Neural cell (in vitro differentiated cells): ENCODE results near the gene WTAP. TPM values are rescaled to one million over a fixed set of nuclear protein-coding genes. Genes with fewer than 3 reads are reported as not detected.

Experiments used
- H2AFZ ChIP-seq: fragments of 200-600, 300-800 bp; sonication (generic), shearing (Covaris generic); 2 replicates; pipeline ENCODE4 v1.6.0; 2014; ENCODE audit warnings: low read depth, mild to moderate bottlenecking, antibody characterized with exemption, low read length, moderate library complexity
- H3F3A ChIP-seq: fragments of 200-600 bp; shearing (Covaris generic); 2 replicates; pipeline ENCODE4 v1.6.1; 2016; ENCODE audit warnings: mild to moderate bottlenecking, moderate library complexity, mixed read lengths, antibody characterized with exemption, low read length; ENCODE audit not compliant: insufficient read depth, poor library complexity, severe bottlenecking
- H3K27ac ChIP-seq: fragments of 200-600, 300-800 bp; sonication (generic), shearing (Covaris generic); 2 replicates; pipeline ENCODE4 v1.5.1; 2014; ENCODE audit warnings: mild to moderate bottlenecking, low read length, moderate library complexity
- H3K27me3 ChIP-seq: fragments of 300-800, 200-600 bp; sonication (generic), shearing (Covaris generic); 2 replicates; pipeline ENCODE4 v1.6.0; 2014; ENCODE audit warnings: mild to moderate bottlenecking, low read depth, low read length, moderate library complexity; ENCODE audit not compliant: insufficient read depth
- H3K36me3 ChIP-seq: fragments of 300-800, 200-600 bp; sonication (generic), shearing (Covaris generic); 2 replicates; pipeline ENCODE4 v1.5.1; 2014; ENCODE audit warnings: mild to moderate bottlenecking, antibody characterized with exemption, low read length, moderate library complexity; ENCODE audit not compliant: insufficient read depth
- H3K4me2 ChIP-seq: fragments of 300-800, 200-600 bp; sonication (generic), shearing (Covaris generic); 2 replicates; pipeline ENCODE4 v1.6.0; 2014; ENCODE audit warnings: mild to moderate bottlenecking, low read length
- H3K4me3 ChIP-seq: fragments of 300-800, 200-600 bp; sonication (generic), shearing (Covaris generic); 2 replicates; pipeline ENCODE4 v1.5.1; 2014; ENCODE audit warnings: mild to moderate bottlenecking, low read length, moderate library complexity
- H3K79me2 ChIP-seq: fragments of 200-600 bp; shearing (Covaris generic); replicated peaks from 2 replicates; pipeline ENCODE4 v1.6.0; 2014; ENCODE audit warnings: mild to moderate bottlenecking, low read length, moderate library complexity; ENCODE audit not compliant: insufficient read depth
- H3K9ac ChIP-seq: fragments of 300-800, 200-600 bp; sonication (generic), shearing (Covaris generic); 2 replicates; pipeline ENCODE4 v1.6.1; 2016; ENCODE audit warnings: mild to moderate bottlenecking, low read length, mixed read lengths
- H3K9me2 ChIP-seq: fragments of 200-600 bp; shearing (Covaris generic); 2 replicates; pipeline ENCODE4 v1.6.1; 2016; ENCODE audit warnings: mild to moderate bottlenecking, low read length, mixed read lengths; ENCODE audit not compliant: insufficient read depth
- H3K9me3 ChIP-seq: fragments of 200-600, 300-800 bp; sonication (generic), shearing (Covaris generic); 2 replicates; pipeline ENCODE4 v1.6.1; 2016; ENCODE audit warnings: mild to moderate bottlenecking, mixed run types, low read length, moderate library complexity, mixed read lengths
- H4K20me1 ChIP-seq: fragments of 200-600 bp; shearing (Covaris generic); 2 replicates; pipeline ENCODE4 v1.6.1; 2016; ENCODE audit warnings: mild to moderate bottlenecking, mixed run types; ENCODE audit not compliant: insufficient read depth
- CTCF ChIP-seq: fragments of 450-650 bp; IDR thresholded peaks from 2 replicates; pipeline ENCODE4 v1.5.1; 2014; ENCODE audit warnings: antibody characterized with exemption, mild to moderate bottlenecking, moderate library complexity; ENCODE audit not compliant: poor library complexity, severe bottlenecking
- EP300 ChIP-seq: fragments of 450-650 bp; conservative IDR thresholded peaks from 2 replicates; pipeline ENCODE4 v1.6.1; 2014; ENCODE audit warnings: antibody characterized with exemption, mild to moderate bottlenecking, moderate library complexity; ENCODE audit not compliant: poor library complexity, severe bottlenecking
- EZH2 ChIP-seq: fragments of 200-600, 300-800 bp; shearing (Covaris generic), sonication (generic); IDR thresholded peaks from 2 replicates; pipeline ENCODE4 v1.6.1; 2014; ENCODE audit warnings: antibody characterized with exemption, low read length, borderline replicate concordance, mild to moderate bottlenecking; ENCODE audit not compliant: insufficient read depth, poor library complexity, severe bottlenecking
- MXI1 ChIP-seq: fragments of 450-650 bp; conservative IDR thresholded peaks from 2 replicates; pipeline ENCODE4 v1.6.1; 2014; ENCODE audit warnings: antibody characterized with exemption, mild to moderate bottlenecking; ENCODE audit not compliant: poor library complexity, severe bottlenecking
- POLR2AphosphoS5 ChIP-seq: IDR thresholded peaks from 2 replicates; pipeline ENCODE4 v1.6.1; 2012
- RAD21 ChIP-seq: fragments of 450-650 bp; conservative IDR thresholded peaks from 2 replicates; pipeline ENCODE4 v1.6.1; 2014; ENCODE audit warnings: antibody characterized with exemption, mild to moderate bottlenecking, moderate library complexity
- REST ChIP-seq: IDR thresholded peaks from 2 replicates; pipeline ENCODE4 v1.6.1; 2012; ENCODE audit warnings: borderline replicate concordance
- SMC3 ChIP-seq: fragments of 450-650 bp; conservative IDR thresholded peaks from 2 replicates; pipeline ENCODE4 v1.6.1; 2014; ENCODE audit warnings: antibody characterized with exemption, mild to moderate bottlenecking, moderate library complexity; ENCODE audit not compliant: poor library complexity
- TAF1 ChIP-seq: IDR thresholded peaks from 2 replicates; pipeline ENCODE4 v1.6.1; 2012; ENCODE audit warnings: low read depth
- polyA plus RNA-seq: library from polyadenylated mRNA; depleted of rRNA; stranded (reverse); fragments of >200 nt; gene quantifications from 2 replicates; pipeline ENCODE4 v1.2.3, GENCODE V29; 2014

WTAP gene
- polyA plus RNA-seq, 1 donor from 2014 or later: 94.1 TPM

- H3K27ac ChIP-seq: peak overlapping the region; percentile 98
- H3K27me3 ChIP-seq: no peaks in the 10 kb centered on the region
- H2AFZ ChIP-seq: peak overlapping the region; percentile 85
- peak overlapping the region; percentile 98 for H3K9ac ChIP-seq
- H4K20me1 ChIP-seq: no peaks in the 10 kb centered on the region
- peaks cover 25% of the 10 kb centered on the region for H3K79me2 ChIP-seq
- peak overlapping the region; percentile 91 for H3K4me3 ChIP-seq
- H3F3A ChIP-seq: no peaks in the 10 kb centered on the region
- peak overlapping the region; percentile 86 for H3K4me2 ChIP-seq
- no peaks in the 10 kb centered on the region for H3K9me3 ChIP-seq
- H3K36me3 ChIP-seq: peaks cover 14% of the 10 kb centered on the region
- H3K9me2 ChIP-seq: no peaks in the 10 kb centered on the region
- TF ChIP-seq TAF1 (no peak), POLR2AphosphoS5 (no peak), MXI1 (peak; percentile 5), EP300 (no peak)
Observed at GRCh38 chr6:159762681-159763293, 35.5 kb downstream of the WTAP start.

- H3K27ac ChIP-seq: no peak overlapping the region
- no peaks in the 10 kb centered on the region for H4K20me1 ChIP-seq
- no peak overlapping the region for H3K9ac ChIP-seq
- TF ChIP-seq CTCF (no peak), SMC3 (no peak), TAF1 (no peak), REST (no peak), EP300 (no peak), MXI1 (no peak), EZH2 (no peak), RAD21 (no peak), POLR2AphosphoS5 (no peak)
- no peaks in the 10 kb centered on the region for H3K27me3 ChIP-seq
- H3K9me2 ChIP-seq: no peaks in the 10 kb centered on the region
- H3K36me3 ChIP-seq: peaks cover 26% of the 10 kb centered on the region
- H3K4me3 ChIP-seq: no peak overlapping the region
- H2AFZ ChIP-seq: no peak overlapping the region
- peaks cover 33% of the 10 kb centered on the region for H3K79me2 ChIP-seq
- no peak overlapping the region for H3K4me2 ChIP-seq
- no peaks in the 10 kb centered on the region for H3F3A ChIP-seq
- no peaks in the 10 kb centered on the region for H3K9me3 ChIP-seq
Observed at GRCh38 chr6:159766906-159767305, 39.6 kb downstream of the WTAP start.
